CD4-positive, alpha-beta T cell treated with Interleukin-15 for 4 hours (primary cell): ENCODE measurements around the gene ITPR2.
A peak's percentile ranks its signal among the peaks of the same experiment; 100 is the strongest.
"Not testable (repeated sequence)": the region's sequence is repeated elsewhere in the genome, so short reads cannot be mapped to it uniquely, and the experiment has no call there.

Experiments
- DNase-seq: peaks from one replicate; pipeline ENCODE4 v3.0.0-alpha.2; 2020; ENCODE audit warnings: low spot score

ITPR2 gene

DNA sequence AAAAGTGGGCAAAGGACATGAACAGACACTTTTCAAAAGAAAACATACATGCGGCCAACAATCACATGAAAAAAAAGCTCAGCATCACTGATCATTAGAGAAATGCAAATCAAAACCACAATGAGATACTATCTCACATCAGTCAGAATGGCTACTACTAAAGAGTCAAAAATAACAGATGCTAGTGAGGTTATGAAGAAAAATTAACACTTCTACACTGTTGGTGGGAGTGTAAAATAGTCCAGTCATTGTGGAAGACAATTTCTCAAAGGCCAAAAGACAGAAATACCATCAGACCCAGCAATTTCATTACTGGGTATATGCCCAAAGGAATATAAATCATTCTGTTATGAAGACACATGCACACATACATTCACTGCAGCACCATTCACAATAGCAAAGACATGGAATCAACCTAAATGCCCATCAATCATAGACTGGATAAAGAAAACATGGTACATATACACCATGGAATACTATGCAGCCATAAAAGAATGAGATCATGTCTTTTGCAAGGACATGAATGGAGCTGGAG lies 103.8 kb downstream of the ITPR2 start:
- DNase-seq = not testable (repeated sequence)

DNA sequence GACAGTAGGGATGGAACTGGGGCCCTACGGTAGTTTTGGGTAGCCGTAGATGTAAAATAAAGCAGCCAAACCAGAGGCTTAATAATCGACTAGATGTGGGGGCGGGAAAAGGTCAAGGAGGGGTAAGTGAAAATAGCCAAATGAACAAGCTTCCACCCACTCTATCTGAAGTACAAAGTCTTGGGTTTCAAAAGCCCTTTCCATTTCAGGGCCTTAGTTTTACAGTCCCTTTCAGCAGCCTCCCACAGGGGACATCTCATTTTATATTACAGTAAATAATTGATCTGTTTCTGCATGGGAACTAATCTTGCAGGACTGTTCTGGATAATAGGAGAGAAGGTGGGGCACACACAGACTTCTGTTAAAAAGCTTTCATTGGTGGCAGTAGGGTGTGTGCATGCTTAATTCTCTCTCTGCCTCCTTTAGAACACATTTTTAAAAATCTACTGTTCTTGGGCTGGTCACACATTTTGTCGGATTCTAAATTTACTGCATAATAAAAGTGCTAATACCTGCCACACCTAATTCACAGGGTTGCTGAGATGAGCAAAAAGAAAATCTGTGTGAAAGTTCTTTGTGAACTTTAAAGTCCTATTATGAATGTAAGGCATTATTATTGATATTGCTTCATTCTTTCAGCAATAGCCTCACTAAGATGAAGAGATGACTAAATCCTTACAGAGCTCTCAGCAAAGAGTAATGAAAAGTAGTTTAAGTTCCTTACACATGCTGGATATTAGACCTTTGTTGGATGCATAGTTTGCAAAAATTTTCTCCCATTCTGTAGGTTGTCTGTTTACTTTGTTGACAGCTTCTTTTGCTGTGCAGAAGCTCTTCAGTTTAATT lies 104.6 kb downstream of the ITPR2 start:
- DNase-seq = no peak

DNA sequence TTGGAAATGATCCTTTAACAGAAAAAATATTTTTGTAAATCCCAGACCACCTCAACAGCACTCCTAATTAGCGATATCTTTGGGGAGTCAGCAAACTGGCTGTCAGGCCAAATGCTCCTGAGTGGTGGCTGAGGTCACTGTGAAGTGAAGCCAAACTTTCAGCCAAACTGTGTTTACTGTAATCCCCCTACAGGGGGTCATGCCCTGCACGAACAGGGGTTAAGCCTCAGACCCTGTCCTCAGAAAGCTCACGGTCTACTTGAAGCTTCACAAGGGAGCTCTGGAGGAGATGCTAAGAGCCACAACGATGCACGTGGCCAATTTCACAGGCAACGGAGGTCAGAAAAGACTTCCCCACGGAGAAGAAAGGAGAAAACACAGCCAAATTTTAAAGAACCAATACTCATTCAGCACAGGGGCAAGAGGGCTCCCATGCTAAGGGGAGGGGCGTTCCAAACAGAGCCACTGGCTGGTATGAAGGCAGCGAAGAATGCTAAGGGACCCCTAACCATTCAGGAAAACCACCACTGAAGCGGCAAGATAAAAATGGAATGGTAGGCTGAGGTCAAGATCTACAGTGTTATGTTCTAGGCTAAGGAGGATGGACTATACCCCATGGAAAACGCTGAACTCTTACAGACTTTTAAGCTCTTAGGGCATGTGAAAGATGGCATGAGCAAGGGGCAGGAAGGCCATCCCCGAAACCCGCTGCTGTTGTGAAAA lies 105.4 kb downstream of the ITPR2 start:
- DNase-seq = no peak

DNA sequence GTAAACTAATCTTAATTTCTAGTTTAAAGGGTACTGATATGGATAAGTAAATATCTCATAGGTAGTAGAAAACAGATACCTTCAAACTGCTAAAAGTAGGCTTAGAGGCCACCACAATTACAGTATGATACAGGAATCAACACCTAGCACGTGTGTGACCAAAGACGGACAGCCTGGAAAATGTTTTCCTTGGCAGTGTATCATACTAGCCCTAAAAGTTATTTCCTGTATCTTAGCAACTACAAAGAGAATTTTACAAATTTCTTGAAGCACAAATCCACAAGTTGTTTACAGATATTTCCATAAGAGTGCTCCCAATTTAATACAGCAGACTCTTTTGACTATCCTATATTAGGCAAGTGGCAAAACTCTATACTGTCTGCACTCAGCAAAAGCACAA lies 106.0 kb downstream of the ITPR2 start:
- no peak for DNase-seq

DNA sequence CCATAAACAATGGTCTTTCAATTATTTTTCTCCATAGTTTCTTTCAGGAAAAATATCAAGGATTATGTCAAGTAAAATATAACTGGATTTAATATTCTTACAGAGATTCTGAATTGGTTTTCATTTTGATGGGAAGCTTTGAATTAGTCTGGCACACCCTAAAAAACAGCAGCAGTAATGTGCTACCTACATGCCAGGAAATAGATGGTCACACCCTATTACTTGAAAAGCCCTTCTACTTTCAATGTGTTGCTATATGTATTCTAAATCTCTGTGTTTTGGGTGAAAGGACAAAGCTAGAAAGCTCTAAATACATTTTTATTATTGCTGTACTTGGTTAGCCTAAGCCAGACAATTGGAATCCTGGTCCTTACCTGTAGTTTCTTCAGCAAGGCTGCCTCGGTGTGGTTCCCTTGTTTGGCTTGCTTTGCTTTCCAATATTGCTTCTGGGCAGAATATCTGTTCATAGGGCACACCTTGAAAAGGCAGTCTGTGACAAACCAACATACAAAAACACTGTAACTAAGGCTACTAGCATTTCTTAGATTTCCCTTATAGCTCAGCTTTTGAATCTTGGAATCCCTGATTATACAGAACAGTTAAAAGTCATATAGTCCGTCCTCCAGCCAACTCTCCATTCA lies 107.6 kb downstream of the ITPR2 start:
- no peak for DNase-seq

DNA sequence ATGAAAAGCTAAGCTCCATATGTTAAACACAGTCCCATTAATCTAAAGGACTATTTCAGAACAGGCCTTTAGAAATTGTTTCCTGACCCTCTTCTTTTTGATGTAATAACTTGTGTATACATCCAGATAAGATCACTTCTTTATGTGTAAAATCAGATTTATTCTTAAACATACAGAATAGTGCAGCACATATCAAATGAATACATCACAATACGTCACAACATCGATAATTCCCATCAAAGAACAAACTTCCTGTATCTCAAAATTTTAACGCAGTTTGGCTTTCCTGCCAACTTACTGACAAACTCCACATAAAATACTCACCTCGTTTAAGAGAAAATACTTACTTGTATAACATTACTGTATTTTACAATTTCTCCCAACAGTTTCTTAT lies 108.7 kb downstream of the ITPR2 start:
- no peak for DNase-seq

DNA sequence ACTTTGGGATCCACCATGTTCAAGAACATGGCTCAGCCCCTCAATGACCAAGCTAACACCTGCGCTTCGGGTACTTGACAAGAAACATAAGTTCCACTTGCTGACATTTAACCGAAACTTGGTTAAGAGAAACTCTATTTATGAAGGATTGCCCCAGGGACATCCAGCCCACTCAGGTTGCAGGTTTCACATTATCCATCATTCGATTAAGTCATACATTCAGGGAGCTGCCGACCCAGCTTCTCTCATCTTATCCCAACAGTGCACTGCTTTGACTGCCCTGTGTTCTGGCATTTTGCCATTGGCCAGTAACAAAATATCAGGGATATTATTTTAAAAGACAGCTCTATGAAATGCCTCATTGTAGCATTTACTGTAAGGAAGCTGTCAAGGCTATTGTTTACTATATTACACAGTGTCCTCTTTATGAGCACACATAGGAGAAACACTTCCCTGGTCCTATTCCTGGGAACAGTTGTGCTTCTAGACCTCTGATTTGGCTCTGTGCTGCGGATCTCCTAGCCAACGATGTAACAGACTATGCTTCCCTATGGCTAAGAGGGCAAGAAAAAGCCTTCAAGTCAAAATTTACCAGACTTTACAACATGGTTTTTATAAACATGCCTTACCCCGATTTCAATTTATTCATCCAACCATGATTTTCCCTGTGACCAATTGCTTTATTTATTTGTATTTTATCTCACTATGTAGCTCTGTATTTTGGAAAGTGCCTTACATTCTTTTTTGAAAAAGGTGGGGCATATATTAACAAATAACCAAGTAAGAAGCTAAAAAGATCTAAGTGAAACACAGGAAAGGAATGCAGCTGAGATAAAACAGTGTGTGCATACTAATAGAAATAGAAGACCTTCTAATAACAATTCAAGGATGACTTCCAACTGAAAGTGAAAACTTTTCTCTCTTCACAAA lies 109.3 kb downstream of the ITPR2 start:
- no peak for DNase-seq

DNA sequence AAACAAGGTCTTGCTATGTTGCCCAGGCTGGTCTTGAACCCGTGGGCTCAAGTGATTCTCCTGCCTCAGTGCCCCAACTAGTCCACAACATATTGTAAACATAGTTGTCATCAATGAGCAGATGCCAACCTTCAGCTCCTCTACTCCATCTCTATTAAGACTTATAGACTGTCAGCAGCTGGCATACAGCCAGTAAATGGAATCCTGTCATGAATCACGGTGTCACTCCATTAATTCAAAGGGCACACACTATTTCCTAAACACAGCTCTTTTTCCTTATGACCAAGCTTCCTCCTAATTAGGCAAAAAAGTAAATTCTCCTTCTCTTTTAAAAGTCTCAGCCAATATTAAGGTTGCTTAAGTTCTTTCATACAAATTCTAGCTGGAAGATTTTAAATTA lies 111.2 kb downstream of the ITPR2 start:
- DNase-seq = no peak

DNA sequence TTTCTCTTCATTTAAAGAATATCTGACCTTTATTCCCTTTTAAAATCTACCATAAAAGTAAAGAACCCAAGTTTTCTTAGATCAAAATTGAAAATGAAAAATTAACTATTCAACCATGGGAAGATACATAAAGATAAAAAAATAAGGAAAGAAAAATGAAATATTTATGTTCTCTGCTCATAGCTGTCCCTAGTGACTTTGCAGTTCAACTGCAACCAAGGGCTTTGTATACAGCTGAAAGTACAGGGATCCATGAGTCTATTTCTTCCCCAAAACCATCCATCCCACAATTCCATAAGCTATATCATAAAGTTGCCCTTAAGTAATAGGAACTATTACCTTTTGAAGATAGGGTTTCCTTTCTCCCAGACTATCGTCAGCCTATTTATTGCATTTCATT lies 113.1 kb downstream of the ITPR2 start:
- DNase-seq = no peak

DNA sequence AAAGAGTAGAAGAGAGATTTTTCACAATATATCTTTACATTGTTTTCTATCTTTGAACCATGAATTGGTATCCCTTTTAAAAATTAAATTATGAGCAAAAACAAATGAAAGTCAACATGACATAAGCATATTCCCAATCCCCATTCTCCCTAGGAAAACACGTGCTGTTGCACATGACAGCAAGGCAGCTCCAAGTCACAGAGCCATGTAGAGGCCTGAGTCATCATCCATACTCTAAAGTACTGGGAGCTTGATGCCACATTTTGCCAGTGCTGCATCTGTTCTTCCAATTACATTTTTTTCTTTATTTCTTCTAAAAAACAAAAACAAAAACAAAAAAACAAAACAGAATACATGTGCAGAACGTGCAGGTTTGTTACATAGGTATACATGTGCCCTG lies 115.2 kb downstream of the ITPR2 start:
- no peak for DNase-seq

DNA sequence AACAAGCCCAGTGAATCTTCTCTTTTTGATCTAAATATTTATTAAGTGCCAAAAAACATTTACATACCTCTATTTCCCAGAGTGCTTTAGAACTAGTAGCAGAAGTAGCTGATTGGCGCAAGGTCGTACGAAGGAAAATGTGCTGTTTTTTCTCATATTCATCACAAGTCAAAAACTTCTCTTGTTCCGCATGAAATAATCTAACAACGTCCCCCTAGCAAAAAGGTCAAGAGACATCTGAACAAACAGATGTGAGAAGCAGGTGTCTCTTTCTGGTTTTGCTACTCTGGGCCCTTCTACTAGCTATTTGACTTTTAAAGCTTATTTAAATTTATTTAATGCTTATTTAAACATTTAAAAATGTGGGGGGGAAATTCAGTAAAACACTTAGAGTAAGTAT lies 117.8 kb downstream of the ITPR2 start:
- no peak for DNase-seq

DNA sequence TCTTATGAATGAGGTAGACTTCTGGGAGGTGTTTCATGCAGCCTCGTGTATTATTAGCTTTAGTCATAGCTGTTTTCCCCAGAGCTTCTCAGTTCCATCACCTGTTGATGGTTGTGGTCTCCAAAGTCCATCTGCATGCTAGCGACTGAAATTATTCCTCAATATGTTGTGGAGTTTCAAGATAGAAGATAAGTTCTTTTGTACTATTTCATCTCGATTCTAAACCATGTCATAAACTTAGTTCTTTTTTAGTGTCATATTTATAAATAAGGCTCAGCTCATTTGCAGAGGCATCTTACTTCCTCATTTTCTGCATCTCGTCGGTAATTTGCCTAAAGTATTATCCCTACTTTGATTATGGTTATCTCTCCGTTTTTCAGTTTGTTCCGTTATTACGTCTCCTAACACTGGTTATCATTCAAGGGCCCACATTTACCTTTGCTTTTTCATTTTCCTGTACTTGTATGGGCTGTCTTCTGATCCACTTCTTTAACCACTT lies 119.1 kb downstream of the ITPR2 start:
- no peak for DNase-seq

DNA sequence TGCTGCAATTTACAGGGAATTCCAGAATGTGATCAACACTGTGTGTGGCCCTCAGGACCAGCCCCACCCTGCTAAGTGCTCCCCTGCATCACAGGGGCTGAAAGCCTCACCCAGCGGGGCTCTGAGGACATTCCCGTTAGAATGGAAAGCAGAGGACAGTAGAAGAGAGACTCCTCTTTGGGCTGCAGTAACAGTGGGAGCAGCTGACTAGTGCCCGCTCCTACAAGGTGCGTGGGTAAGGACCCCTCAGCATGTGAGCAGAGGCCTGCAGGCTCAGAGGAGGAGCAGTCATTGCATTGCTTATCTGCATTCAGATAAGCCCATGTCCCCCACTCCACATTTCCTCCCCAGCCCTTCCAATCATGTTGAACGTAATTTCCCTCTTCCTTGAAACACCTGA lies 120.1 kb downstream of the ITPR2 start:
- DNase-seq = no peak

DNA sequence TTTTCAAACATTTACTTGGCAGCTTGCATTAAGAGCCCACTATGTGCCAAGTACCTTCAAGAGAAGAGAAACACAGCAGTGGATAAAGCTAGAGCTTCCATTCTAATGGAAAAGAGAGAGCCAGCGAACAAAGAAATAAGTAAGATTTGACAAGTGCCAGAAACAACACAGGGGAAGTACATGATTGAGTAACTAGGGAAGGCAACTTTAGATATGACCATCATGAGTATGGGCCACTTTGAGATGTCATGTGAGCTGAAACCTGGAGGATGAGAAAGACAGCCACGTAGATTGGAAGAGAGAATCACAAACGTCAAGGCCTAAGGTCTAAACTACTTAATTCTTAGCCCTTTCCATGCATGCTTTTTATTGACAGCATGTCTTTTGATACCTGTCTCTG lies 121.4 kb downstream of the ITPR2 start:
- DNase-seq = no peak

DNA sequence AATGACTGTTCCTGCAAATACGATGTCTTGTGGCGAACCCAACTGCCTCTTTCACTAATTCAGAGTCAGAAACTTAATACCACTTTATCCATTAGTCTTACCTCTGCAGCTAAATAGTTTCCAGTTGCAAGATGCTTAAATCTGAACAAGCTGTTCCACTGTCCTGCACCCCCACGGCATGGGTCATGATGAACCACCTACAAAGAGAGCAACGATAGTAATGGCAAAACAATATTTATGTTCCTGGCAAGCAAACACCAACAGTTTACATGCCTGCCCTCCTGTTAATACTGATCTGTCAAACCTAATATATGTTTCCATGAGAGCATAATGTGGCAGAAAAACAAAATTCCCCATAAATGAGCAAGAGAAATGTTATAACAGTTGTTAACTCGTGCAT lies 121.9 kb downstream of the ITPR2 start:
- no peak for DNase-seq

DNA sequence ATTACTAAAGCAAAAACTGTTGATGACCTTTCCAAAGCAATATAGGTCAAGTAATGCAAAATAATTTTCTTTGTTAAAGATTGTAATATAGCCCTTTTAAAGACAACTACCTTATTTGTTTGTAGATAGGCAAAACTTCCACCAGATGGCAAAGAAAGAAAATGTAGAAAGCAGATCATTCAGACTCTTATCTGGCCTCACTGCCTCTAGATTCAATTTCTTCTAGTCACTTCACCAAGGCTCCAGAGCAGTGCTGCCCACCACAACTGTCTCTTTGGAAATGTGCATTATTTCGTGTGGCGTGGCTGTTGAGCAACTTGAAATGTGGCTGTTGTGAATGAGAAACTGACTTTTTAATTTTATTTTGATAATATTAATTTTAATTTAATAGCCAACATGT lies 127.1 kb downstream of the ITPR2 start:
- DNase-seq = no peak

DNA sequence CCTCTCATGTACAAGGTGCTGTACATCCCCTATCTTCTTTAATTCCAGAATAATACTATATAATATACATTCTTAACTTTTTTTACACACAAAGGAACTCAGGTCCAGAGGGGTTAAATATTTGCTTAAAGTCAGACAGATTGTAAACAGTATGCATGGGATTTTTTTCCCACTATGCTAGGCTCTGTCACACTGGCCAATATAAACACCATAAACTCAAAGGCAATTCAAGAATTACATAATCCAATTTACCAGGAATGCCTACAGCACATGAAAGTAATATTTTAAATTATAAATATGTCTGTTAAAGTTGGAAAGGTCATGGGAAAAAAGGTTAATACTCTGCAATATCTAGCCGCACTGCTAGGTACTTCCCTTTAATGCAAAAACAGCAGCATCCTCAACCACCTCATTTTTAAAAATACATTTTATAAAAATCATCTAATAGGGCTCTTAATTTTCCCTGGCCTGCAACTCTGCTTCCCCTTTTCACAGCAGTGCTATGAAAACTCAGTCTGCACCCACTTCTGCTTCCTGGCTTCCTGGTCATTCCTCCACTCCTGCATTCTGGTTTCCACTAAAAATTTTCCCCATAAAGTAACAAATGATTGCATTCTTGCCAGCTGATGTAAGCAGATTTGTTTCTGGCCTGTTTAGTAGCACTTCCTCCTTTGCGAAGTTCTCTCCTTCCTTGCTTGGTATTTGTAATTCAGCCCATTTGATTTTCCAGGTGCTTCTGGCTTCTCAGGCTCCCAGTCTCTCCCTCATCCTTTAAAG lies 128.1 kb downstream of the ITPR2 start:
- DNase-seq = no peak

DNA sequence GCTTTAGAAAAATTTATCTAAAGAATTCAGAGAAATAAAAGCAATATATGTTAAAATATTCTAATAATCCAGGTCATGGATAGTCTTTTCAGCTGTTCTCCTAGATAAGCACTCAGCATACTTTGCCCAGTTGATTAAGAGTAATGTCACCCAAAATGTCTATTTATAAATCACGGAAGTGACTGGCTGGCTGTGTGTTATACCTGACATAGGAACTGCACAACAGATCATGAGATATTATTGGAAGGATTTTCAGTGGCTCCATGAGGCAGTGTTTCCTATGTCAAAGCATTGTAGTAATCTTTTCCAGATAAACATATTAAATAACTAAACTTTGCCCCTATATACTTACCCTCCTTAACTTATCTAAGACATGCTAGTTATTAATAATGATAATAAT lies 128.8 kb downstream of the ITPR2 start:
- DNase-seq = no peak

DNA sequence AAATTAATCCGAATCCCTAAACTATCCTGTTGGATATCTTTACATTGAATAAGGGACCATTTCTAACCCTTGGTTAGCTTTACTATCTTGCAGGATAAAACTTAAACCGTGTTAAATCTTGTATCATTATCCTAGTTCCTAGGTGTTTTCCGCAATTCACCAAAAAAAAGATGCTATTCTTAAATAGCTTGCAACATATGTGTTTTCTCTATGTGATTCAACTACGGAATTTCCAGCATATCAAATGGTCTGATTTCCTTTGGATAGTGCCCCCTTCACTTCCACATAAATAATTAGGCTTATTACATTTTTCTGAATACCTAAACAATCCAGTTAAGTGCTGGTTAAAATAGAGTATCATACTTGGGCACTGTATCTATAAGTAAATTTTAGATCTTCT lies 130.3 kb downstream of the ITPR2 start:
- no peak for DNase-seq

DNA sequence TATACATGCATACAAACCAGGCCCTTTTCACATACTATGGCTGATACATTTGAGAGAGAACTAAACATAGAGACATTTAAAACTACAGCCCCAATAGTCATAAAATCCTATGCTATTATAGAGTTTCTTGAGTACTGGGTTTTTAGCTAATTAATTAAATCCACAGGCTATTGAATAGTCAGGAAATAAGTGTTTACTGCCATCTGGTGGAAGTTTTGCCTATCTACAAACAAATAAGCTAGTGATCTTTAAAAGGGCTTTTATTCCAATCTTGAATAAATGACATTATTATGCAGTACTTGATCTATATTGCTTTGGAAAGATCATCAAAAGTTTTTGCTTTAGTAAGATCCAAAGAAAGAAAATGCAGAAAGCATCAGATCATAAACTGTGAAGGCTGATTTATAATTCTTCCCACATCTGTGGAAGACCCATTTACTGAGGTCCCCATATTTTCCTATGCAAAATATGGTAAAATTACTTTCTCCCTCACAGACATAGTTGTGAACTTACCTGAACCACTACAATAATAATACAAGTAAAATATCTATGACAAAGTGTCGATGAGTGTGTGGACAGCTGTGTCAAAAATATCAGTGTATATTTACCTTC lies 131.3 kb downstream of the ITPR2 start:
- DNase-seq = peak; percentile 32
